D721Med (cell line): ENCODE data around the gene ZNF438.

Experiments
- DNase-seq: peaks from one replicate; pipeline ENCODE4 v3.0.0; 2011; ENCODE audit warnings: low spot score; ENCODE audit not compliant: insufficient read length
- FAIRE-seq: peaks from 2 replicates; lab custom pipeline; 2011; peaks lifted over from hg19 to GRCh38; lab: Jason Lieb, UNC
- TF ChIP-seq, protein P1 (sequence below): IDR thresholded peaks from 2 replicates; pipeline ENCODE4 v1.5.1; 2012; ENCODE audit warnings: mild to moderate bottlenecking, control low read depth; ENCODE audit not compliant: insufficient read depth; ENCODE audit errors: missing control alignments

ZNF438 gene

DNA sequence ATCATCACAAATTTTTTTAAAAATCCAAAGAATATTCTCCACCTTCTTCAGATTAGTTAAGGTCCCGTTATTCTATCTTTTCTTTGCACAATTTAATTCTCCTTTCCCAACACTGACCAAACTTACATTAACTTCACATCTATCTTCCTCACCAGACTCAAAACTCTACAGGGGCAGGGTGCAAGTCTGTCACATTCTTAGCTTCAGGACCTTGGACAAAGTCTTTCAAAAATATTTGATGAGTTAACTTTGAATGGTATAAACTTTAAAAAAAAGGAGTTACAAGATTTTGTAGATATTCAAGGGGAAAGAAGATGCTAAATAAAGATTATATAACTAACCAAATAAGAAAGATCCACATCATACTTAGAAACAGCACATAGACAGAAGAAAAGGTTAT lies 132.7 kb downstream of the ZNF438 start:
- FAIRE-seq (no peak), DNase-seq (no peak)
- TF ChIP-seq, protein P1, sequence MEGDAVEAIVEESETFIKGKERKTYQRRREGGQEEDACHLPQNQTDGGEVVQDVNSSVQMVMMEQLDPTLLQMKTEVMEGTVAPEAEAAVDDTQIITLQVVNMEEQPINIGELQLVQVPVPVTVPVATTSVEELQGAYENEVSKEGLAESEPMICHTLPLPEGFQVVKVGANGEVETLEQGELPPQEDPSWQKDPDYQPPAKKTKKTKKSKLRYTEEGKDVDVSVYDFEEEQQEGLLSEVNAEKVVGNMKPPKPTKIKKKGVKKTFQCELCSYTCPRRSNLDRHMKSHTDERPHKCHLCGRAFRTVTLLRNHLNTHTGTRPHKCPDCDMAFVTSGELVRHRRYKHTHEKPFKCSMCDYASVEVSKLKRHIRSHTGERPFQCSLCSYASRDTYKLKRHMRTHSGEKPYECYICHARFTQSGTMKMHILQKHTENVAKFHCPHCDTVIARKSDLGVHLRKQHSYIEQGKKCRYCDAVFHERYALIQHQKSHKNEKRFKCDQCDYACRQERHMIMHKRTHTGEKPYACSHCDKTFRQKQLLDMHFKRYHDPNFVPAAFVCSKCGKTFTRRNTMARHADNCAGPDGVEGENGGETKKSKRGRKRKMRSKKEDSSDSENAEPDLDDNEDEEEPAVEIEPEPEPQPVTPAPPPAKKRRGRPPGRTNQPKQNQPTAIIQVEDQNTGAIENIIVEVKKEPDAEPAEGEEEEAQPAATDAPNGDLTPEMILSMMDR: no peak

DNA sequence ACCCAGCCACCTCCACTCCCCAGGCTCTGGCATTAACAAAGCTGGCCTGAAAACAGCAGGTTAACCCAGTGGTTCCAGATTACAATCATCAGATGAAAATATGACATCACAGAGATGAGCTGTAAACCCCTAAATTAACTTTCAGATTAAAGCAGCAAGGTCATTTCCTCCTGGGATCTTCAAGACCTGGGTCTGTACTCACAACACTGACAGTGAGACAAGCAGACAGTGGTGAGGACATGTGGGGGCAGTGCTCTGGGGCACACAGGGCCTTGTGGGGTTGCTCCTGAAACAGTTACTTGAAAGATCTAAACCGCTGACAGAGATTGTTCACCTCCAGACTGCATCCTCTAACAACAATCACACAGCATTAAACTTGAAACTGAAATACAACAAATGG lies 134.1 kb downstream of the ZNF438 start:
- DNase-seq (no peak), FAIRE-seq (no peak)
- TF ChIP-seq, protein P1: no peak

DNA sequence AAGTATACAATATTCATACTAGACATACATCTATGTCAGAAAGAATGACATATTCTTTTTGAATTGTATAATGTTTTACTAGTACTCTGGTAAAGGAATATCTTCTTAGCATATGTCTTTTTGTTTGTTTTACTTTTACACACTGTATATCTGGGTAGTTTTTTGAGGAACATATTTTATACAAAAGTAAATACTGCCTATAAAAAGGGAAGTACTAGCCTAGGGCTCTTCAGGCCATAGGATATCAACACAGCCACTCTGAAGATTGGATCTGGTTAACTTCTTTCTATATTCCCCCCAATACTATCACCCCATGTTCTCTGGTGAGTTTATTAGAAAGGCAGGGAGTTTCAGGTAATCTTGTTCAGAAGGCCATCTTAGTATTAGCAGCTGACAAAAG lies 134.6 kb downstream of the ZNF438 start:
- DNase-seq (no peak), FAIRE-seq (no peak)
- TF ChIP-seq, protein P1: no peak

DNA sequence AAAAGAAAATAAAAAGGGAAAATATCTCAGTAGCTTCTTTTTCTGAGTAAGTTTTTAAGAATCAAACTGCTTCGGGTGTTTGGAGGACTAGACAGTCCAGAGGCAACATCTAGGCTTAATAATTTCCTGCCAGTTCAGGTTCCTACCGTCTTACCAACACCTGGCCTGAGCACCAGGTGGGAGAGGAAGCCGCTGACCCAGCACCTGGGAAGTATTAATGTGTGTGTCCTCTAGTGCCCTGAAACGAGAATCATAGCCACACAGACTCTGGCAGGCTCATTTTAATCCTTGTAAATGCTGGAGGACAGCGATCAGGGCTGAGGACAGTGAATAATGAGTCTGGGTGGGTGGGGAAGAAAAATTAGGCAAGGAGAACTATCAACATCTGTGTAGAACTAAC lies 137.4 kb downstream of the ZNF438 start:
- DNase-seq (no peak), FAIRE-seq (no peak)
- TF ChIP-seq, protein P1: no peak

DNA sequence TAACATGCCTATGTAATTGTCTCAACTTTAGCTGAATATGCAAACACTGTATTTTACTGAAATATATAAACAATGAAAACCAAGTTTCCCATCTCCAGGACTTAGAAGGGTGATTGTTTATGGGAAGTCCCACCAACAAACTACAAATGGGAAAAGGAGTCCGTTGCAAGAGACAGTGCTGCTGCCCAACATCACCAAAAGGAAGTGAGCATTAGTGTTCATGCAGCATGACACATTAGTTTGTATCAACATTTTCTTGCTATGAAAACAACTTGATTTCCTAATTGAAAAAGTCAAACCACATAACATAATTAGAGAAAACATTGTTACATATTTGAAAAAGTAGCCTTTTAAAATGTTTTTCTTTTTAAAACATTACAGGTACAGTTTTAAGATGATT lies 138.5 kb downstream of the ZNF438 start:
- peak; percentile 21 for FAIRE-seq
- TF ChIP-seq, protein P1: no peak

DNA sequence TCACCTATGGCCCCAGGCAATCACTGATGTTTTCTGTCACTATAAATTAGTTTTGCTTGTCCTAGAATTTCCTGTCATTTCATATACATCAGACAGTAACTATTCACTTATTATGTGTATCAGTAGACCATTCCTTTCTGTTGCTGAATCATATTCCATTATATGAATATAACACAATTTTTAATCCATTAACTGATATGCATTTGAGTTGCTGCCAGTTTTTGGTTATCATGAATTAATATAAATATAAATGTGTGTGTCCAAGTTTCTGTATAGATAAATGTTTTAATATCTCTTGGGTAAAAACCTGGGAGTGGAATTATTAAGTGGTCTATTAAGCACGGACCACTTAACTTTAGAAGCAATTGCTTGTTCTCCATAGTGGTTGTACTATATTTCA lies 143.8 kb downstream of the ZNF438 start:
- FAIRE-seq (no peak), DNase-seq (no peak)
- TF ChIP-seq, protein P1: no peak

More for the DNA sequence above, 138.5 kb downstream of the ZNF438 start:
- no peak for DNase-seq

DNA sequence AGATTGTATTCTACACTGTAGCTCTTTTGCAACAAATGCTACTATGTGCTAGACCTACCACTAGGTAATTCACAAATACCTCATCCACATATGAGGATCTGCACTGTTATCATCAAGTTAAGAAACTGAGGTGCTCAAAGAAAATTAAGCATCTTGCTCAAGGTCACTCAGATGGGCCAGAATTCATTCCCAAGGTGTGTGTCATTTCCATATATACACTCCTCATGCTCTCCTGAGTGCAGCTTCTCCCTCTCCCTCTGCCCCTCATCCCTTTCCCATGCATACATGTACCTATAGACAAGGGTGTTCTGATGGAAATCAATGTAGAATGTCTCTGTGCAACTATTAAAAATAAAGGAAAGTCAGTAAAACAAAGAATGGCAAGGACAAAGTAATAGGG lies 146.2 kb downstream of the ZNF438 start:
- FAIRE-seq (no peak), DNase-seq (no peak)
- TF ChIP-seq, protein P1: no peak
